Left lobe of liver (tissue), 2 donors: ENCODE data around the gene ABCC4. TPM values are rescaled to one million over a fixed set of nuclear protein-coding genes. Genes with fewer than 3 reads are reported as not detected.

ENCODE experiments used
- ATAC-seq: fragments of 200-7000 bp; cut with Tn5 transposase; one replicate; pipeline ENCODE4 v1.9.1; 2020; ENCODE audit warnings: mild to moderate bottlenecking, moderate library complexity
- DNase-seq: peaks from one replicate; pipeline ENCODE4 v3.0.0-alpha.2; 2020; ENCODE audit warnings: low spot score
- total RNA-seq: library from RNA; stranded (reverse); gene quantifications from one replicate; pipeline ENCODE4 v1.2.1, GENCODE V29; 2021
- donor health status: DM: no; HTN: no; CAD: no; lungs with moderate emphysema.
- donor health status: DM: no; HTN: yes; CAD: no.

Gene ABCC4
- total RNA-seq, 1 donor from 2014 or later = 1.7 TPM

DNA sequence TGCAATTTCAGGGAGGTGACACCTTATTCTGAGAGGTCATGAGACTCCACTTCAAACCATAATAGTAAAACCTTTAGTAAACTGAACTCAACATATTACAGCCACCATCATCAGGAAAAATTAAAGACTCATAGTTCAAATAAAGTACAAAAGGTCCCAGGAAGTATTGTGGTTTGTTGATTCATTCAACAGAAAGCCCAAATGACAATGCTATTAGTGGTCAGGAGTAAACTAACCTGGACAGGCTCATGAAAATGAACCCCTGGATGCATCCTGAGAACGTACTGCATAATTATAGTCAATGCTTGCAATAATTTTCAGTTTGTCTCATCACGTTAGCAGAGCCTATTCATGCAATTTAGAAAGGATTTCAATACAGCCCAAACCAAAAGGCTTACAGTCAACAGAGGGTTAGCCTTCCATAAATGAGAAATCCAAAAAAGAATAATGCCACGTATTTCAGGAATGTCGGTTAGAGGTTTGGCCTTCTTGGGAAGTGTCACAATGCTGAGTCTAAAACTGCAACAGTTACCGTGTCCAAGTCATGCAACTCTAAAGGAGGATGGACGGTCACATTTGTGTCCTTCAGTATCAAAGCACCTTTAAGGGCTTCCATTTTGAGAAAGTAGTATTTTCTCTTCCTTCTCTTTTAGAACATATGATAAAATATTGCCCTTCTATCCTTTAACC is 280.8 kb downstream of the ABCC4 start:
- DNase-seq = no peak
- ATAC-seq = no peak

DNA sequence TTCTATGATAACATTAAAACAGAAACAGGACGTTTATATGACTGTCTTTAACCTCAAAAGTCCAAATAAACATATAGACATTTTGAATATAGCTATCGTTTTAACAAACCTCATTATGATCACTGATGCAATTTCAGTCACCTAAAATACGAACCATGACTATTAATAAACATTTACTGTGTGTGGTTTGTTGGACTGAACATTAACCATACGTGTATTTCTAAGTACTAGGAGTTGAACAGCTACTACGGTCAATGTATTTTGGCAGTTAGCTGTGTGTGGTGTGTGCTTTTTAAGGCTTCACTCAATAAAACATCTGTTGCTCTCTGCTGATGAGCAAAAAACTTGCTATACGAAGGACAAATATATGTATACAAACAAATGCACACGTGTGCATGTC is 281.4 kb downstream of the ABCC4 start:
- ATAC-seq (no peak), DNase-seq (no peak)

DNA sequence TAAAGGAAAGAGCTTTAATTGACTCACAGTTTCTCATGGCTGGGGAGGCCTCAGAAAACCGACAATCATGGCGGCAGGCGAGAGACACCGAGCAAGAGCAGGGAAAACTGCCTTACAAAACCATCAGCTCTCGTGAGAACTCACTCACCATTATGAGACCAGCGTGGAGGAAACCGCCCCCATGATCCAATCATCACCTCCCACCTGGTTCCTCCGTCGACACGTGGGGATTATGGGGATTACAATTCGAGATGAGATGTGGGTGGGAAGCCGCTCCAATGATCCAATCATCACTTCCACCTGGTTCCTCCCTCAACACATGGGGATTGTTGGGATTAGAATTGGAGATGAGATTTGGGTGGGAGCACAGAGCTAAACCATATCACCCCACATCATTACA is 293.9 kb downstream of the ABCC4 start:
- DNase-seq = no peak
- ATAC-seq = no peak

DNA sequence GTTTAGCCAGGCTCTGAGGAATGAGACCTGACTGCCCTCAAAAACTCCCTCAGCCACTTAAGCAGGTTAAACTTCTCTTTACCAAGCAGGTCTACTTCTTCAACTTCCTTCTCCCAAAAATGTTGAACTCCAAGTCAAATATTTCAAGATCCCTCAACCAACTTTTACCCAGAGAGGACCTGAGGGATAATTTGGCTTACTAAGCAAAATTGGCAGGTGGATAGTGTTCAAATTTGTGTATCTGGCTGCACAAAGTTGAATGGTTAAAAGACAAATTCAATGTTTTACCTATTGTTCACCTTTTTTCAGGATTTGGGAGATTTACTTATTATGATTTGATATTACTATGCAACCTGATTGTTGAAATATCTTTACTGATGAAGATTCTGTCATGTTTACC is 296.0 kb downstream of the ABCC4 start:
- ATAC-seq = no peak
- DNase-seq = no peak

DNA sequence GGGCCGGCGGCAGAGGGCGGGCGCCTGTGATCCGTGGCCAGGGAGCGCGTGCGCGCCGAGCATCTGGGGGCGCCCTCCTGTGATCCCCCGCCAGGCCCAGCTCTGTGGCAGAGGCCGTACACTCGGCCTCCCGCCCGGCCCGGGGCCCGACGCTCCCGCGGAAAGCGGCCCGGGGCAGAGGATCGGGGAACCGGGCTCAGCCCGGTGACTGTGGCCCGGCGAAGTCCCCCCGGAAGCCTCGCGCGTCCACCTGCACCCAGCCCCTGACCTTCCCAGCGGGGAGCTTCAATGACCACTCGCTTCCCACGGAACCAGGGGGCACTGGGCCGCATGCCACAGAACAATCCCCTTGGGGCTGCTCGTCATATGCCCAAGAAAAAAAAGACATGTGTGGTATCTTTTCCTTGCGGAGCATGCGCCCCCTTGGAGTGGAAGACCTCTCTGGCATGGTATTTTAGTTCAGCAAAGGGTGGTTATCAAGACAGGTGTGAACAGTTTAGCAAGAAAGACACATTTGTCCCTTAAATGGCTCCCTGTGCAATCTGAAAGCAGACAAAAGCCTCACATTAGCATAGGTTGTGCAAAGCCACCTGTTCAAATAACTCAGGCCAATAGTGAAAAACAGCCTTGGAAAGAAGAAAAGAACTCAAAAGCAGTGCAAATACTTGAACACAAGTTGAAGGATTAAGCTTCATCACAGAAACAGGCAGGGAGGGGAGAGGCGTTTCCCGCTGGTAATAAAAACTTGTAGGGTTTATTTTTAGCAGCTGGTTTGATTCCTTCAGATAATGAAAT is 298.0 kb downstream of the ABCC4 start:
- no peak for DNase-seq

DNA sequence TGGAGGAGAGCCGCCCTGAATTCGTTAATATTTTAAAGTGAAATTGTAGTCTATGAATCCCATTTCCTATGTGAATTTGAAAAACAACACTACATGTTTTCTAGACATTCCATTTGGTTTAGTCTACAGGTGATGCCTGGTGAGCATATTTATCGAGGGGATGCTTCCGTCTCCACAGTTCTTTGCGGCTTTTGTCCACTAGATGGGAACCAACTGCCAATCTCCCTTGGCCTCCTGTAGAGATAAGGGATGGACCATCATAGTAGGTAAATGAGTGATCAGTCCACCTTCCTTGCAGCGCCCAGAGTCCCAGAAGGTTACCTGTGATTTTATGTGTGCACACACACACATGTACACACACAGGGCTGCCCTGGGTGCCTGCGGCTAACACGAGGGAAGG is 299.1 kb downstream of the ABCC4 start:
- no peak for ATAC-seq
- no peak for DNase-seq

More for the DNA sequence above, 298.0 kb downstream of the ABCC4 start:
- peak; percentile 26 for ATAC-seq

DNA sequence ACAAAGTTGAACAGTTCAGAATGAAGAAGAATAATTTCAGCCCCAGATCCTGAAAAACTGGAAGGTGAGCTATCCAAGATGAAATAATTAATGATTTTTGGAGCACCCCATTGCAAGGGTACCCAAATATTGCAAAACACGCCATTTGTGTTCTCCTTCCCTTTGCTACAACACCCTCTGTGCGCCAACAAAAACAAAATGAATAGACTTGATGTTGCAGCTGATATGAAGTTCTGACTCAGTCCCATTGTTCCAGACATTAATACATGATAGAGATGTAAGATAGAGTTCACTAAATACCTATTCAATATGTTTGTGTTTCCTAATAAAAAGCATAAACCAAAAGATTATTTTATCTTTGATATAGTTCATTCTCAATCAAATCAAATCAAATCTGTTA is 301.4 kb downstream of the ABCC4 start:
- DNase-seq (no peak), ATAC-seq (no peak)

DNA sequence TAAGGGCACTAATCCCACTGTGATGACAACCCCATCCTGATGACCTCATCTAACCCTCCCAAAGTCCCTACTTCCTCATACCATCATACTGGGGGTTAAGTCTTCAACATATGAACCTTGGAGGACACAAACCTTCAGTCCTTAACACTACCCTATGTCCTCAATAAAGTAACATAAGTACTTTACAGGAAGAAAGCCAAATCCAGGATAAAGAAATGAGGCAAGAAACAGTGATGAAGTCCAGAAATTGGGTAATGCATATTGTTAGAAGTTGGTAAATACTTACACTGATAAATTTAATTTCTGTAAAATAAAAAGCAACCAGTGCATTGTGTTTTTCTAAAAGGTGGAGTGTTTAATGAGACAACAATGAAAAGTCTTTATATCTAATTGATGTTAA is 304.1 kb downstream of the ABCC4 start:
- no peak for DNase-seq
- ATAC-seq = no peak

DNA sequence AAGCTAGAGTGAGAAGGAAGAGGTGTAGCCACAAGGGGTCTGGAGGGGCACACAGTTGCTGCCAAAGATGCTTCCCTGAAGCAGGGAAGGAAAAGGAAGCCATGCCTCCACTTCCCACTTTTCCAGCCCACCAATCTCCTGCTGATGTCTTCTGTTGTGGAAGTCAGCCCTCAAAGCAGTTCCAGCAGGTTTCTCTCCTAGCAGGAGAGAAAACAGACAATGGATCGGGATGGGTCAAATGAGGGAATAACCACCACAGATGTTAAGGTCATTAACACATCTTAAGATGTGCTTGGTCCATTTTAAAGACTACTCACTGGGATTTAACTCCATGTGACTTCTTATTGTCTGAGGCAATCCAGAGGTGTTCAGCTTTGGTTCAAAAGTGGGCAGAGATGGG is 304.8 kb downstream of the ABCC4 start:
- no peak for ATAC-seq

DNA sequence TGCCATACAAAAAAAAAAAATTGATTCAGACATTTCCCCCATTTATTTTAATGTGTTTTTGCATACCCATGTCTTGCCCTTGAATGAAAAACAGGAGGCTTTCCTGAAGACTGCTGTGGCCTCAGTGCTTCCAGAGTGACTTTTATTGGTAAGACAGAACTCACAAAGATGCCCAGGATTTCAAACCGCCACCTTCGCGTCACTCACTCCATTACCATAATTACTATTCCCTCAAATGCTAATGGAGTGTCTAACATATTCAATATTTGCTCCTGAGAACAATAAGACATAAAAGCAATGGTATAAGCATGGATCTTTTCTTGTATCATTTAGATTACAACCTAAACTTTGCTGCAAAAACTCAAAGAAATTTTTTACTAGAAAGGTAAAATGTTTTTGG is 306.7 kb downstream of the ABCC4 start:
- no peak for DNase-seq
- no peak for ATAC-seq

More for the DNA sequence above, 304.8 kb downstream of the ABCC4 start:
- DNase-seq = no peak

DNA sequence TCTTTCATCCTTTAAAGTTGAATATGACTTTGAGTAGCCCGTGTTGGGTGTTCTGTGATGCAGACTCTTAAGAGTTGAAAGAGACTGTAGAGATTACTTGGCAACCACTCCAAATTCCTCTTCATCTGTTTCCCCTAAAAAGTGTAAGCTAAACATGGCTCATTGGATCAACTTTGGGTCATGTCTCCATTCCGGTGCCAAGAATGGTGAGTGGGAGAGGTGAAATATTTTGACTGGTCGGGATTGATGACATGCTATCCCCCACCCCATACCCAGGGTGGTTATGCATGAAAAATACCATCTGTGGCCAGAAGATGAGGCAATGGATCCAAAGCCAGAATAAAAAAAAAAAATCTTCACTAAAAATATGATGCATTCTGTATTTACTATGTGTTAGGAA is 307.6 kb downstream of the ABCC4 start:
- DNase-seq (no peak), ATAC-seq (no peak)

DNA sequence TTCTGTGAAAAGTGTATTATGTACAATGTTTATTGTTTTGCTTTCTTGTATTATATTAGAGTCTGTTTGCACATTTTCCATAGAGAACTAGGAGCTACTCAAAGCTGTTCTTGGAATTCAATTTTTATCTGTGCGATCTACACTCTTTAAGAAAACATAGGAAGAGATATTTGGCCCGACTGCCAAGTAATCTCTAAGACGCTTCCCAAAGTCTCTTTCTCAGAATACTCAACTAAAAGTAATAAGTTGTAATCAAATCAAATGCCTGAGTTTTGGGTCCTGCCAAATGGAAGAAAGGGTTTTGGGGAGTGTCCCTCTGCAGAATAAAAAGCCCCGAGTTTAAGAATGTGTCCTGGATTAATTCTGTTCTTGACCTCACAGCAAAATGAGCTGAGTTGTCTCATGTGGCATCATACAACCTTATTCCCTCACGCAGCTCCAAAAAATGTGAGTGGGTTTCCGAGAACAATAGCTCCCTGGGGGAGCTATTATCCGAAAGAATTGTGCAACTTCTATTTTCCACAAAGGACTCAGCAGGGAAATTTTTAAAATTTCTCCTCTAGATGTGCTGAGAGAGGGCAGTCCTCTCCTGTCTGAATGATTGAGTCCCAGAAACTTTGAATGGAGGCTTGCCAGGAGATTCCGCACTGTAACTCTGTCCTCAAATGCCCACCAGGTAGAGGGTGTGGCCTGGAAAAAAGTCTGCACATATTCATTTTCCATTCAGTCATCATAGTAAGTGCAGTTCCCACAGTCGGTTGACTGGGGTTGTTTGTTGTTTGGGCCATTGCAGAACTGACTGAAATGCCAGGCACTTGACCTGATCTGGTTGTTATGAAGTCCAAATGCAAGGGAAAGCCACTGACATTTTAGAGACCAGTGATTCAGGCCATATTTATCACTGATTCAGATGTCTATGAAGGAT is 309.0 kb downstream of the ABCC4 start:
- DNase-seq = no peak

DNA sequence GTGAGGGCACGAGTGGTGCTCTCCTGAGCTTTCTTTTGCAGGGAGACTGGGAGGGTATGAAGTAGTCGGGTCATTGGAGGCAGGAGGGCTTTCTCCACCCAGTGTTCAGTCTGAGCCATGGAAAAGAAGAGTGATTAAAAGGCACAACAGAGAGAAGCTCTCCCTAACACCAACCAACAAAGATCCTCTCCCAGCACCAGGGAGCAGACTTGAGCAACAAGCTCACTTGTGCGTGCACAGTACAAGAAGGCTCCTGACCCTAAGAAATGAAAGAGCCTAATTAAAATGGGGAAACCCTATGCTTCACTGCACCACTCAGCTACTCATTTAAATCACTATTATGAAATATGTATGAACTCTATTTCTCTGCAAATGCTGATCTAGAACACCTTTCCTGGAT is 312.6 kb downstream of the ABCC4 start:
- DNase-seq = no peak
- no peak for ATAC-seq

More for the DNA sequence above, 309.0 kb downstream of the ABCC4 start:
- ATAC-seq = no peak

DNA sequence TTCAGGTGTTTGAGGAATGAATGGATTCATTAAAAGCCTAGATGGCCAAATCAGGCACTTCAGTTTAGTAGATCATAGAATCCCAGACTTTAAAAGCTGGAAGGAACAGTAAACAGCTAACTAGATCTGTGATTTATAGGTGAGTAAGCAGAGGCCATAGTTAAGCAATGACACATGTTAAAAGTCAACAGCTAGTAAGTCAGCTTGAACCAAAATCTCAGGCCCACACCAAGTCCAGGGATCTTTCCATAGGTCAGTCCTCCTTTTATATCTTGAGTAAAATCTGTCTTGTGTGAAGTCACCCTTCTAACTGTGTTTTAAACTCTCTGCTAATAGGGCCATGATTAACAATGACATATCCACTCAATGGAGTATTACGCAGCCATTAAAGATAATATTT is 313.4 kb downstream of the ABCC4 start:
- ATAC-seq = no peak

DNA sequence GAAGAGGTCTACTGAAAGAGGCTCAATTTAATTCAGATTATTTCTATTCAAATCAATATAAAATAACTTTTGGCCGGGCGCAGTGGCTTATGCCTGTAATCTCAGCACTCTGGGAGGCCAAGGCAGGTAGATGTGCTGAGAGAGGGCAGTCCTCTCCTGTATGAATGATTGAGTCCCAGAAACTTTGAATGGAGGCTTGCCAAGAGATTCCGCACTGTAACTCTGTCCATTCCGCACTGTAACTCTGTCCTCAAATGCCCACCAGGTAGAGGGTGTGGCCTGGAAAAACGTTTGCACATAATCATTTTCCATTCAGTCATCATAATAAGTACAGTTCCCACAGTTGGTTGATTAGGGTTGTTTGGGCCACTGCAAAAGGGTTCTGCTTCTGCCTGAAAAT is 314.2 kb downstream of the ABCC4 start:
- ATAC-seq = no peak
- DNase-seq = no peak

More for the DNA sequence above, 313.4 kb downstream of the ABCC4 start:
- no peak for DNase-seq

DNA sequence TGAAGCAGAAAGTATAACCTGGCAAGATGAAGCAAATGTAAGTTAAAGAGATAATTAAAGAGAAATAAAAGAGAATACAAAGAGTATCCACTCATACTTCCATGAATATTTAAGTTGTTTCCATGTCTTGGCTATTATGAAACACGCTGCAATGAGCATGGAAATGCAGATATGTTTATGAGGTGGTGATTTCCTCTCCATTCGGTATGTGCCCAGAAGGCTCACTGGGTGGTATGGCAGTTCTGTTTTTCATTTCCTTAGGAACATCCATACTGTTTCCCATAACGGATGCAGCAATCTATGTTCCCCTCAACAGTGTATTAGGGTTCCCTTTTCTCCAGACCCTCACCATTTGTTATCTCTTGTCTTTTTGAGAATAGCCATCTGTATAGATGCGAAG is 316.3 kb downstream of the ABCC4 start:
- DNase-seq (no peak), ATAC-seq (no peak)

DNA sequence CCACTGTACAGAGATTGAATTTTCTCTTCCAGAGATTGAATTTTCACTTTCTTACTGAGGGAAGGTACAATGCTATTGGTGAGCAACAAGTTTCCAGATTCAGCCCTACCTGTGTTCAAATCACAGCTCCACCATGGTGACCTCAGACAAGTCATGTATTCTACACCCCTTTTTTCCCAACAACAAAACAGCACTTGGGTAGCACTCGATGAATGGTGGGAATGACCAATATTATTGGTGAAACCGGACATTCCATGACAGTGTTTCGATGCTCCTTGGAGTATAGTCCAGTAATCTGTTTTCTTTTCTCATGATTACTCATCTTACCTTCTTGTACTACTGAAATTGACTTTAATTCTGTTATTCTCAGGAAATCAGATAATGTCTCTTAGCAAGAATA is 322.7 kb downstream of the ABCC4 start:
- no peak for ATAC-seq
- no peak for DNase-seq

DNA sequence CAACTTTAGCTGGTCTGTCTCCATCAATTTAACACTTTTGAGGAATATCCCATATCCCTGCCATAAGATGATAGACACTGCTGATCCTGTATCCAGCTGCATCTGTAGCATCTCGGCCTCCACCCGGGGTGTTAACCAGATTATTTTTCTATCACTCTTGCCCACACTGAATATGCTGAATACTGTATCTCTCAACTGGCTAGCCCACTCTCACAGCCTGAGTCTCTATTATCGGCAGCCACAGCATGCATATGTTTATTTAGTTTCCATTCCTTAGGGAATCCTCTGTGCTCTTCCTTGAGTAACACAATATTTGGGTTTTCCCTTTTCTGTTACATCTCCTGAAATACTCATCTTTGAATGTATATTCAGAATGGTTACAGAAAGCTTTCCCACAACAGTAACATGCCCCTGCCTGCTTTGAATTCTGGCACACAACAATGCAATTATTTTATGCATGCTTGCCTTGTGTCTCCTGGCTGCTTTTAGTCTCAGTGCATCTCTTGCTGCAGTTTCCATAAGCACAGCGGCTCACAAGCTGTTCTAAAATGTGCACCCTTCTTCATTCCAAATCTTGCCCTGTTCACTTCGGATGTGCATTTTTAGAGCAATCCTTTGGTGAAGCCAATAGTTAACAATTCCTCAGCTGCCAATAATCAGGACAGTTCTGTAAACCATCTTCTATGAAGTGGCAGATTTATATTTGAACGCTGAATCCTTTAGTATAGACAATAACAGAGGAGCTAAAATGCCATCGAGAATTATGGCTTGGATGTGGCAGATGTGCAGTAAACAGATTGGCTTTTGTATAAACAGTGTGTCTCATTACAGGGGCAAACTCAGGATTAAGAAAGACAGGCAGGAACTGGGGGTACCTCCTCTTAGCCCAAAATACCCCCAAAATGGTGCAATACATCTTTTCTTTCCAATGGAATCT is 327.0 kb downstream of the ABCC4 start:
- DNase-seq (no peak), ATAC-seq (no peak)

DNA sequence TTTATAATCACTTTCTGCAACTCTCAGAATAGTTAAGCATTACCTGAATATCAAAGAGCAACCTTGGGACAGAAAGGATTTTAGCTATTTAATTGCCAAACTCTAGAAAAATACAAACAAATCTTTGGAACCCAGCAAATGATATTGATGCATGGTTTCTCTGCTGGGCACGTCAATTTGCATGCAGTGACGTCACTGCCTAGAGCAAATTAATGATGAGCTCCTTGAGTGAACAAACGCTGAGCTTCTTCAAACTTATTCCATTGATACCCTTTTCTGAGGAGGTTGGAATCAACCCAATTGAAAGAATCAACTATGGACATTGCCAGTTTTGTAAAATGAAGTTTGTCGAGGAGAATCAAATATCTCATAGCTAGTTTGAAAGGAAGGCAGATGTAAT is 329.0 kb downstream of the ABCC4 start:
- ATAC-seq = no peak
- DNase-seq = no peak
